Measurements from ENCODE around the gene C6orf132.
A peak's percentile ranks its signal among the peaks of the same experiment; 100 is the strongest.

C6orf132 gene

GRCh38 chr6:42104095-42104803, 38.2 kb downstream of the C6orf132 start:
- peak; percentile 84 for DNase-seq

- DNase-seq = no peak
Observed at GRCh38 chr6:42103753-42104094, 38.7 kb downstream of the C6orf132 start.

GRCh38 chr6:42103216-42103615, 39.2 kb downstream of the C6orf132 start:
- DNase-seq = no peak

DNA sequence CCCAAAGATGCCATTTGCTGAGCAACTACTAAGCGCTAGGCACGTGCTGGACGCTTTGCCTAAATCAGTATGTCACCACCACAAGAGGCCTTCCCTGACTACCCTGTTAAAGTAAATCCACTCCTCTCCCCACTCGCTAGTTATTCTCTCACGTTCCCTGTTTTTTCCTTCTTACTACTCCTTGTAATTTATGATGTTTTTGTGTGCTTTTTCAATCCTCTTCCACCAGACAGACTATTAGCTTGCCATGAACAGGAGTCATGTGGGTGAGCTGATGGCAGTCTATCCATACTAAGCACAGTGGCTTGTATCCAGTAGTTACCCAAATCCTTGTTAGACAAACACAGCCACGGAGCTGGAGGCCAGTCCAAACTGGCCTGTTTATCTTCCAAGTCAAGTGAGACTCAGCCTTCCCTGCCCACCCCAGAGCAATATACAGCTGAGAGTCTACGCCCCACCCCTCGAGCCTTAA, 41.2 kb downstream of the C6orf132 start:
- DNase-seq = no peak

DNA sequence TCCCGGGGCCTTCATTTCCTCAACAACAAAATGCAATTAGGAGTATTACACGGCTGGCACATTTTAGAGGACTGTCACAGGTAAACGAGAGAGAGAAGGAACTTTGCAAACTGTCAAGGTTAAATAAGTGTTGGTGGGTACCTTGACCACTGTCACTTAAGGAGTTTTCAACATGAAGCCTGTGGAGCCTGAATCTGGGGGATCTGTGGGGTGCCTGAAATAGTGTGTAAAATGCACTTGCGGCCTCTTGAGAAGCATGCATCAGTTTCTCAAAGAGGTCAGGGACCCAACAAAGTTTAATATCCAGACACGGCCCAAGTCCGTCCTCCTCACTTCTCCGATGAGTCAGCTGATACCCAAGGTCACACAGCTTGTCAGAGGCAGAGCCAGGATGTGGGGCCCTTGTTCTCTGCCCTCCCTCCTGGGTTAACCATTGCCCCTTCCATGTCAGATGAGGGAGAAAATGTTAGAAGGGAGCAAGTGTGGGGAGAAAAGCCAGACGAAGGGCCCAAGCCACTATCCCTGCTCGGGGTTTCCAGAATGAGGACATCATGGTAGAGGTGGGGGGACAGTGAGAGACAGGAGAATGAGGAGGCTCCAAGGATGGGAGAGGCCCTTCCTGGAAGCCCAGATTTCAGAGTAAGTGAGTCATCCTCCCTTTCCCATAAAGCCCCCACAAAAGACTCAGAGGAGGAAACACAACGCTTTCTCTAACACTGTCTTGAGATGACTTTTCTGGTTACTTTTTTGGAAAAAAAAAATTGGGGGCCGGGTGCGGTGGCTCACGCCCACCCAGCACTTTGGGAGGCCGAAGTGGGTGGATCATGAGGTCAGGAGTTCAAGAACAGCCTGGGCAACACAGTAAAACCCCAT, 42.2 kb downstream of the C6orf132 start:
- no peak for DNase-seq

- DNase-seq = no peak
Observed at GRCh38 chr6:42099340-42100028, 42.9 kb downstream of the C6orf132 start.

DNA sequence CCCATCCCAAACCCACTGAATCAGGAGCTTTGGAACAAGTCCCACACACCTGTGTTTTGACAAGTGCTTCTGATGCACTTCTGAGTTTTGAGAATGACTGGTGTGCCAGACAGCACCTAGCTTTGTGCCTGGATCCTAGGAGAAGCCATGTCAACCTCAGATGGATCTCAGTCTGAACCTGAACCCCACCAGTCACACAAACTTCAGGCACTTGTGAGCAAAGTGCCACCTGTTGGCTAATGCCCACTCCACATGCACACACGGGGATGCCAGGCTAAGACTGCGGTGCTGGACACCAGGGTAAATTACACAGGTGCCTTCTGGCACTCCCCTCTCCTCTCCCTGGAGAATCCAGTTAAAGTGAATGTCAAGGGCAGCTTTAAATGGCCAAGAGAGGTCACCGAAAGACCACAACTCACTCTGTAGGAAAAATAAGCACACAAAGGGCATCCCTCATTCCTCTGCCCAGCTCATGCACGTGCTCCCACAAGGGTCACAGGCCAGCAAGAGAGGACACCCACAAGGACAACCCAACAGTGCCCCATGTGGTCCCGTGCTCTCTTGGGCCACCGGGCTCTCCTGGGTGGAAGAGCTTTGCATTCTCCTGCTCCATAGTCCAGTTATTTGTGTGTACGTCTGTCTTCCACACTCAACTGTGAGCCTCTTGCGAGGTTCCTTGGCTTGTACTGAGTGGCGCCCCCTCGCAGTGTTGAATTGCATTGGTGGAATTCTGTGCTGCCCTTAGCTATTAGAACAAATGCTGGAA, 46.5 kb downstream of the C6orf132 start:
- DNase-seq = no peak

DNA sequence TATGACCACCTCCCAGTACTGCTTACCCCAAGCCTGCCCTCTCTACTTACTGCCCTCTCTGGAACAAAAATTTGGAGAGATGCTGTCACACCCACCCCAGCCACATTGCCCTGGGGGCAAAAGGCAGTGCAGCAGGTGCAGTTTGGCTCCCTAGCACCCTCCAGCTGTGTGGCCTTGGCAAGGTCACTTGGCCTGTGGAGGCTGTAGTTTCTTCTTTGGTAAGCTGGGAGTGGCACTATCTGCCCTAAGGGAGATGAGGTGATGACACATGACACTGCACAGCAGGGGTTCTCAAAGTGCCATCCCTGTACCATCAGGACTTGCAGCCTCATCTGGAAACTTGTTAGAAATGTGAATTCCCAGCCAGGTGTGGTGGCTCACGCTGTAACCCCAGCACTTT, 47.3 kb downstream of the C6orf132 start:
- DNase-seq = no peak

DNA sequence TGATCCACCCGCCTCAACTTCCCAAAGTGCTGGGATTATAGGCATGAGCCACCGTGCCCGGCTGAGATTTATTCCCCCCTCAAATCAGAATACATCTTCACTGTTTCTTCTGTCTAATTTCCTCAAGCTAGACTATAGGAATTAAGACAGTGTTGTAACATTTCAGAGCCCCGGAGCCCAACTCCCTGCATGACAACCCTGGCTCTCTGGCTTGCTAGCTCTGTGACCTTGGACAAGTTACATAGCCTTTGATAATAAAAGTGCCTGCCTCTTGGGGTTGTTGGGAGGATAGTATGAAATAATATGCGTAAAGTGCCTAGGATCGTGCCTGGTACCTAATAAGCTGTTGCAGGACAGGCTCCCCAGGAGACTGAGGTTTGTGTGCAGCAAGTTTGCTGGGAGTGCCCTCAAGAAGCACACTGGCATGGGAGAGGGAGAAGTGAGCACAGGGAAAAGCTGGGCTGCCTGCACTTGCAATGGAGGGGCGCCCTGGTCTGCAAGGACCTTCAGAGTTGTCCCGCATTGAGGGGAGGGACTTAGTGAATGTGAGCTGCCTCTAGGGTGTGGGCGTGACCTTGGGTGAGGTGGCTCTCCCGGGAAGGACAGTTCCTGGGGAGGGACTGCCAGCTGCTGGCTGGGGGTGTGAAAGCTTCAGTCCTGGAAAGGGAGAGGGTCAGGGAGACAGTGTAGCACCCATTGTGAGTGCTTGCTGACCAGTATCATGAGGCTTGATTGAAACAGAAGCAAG, 48.7 kb downstream of the C6orf132 start:
- no peak for DNase-seq

DNA sequence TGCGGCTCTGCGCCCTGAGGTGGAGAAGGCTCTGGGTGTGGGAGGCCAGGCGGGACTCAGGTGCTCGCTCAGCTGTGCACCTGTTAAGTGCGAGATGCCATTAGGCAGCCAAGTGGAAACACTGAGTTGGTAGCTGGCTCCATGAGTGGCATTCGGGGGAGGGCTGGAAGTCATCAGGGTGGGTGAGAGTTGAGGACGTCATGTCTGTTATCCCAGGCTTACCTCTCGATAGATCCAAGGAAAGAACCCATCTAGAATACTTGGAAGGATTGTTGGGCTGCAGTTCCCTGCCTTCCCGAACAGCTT, 50.7 kb downstream of the C6orf132 start:
- DNase-seq = no peak

- no peak for DNase-seq
Observed at GRCh38 chr6:42090819-42091717, 51.4 kb downstream of the C6orf132 start.

DNA sequence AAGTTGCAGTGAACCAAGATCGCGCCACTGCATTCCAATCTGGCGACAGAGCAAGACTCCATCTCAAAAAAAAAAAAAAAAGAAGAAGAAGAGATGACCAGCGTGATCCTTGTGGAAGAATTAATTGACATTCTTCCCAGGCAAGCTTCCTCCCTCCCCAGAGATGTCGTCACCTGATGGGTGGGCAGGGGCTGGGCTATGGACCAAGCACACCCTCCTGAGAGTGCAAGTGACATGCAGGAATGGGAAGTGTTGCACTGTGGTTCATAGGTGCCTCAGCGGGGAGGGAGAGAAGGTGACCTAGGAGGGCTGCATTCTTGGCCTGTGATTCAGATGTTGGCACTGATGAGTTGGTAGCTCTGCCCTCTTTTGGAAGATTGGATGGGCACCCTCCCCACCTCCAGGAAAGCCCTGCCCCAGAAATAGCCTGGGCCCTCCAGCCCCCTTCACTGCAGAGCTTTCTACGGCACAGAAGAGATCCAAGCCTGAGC, 54.3 kb downstream of the C6orf132 start:
- no peak for DNase-seq

- DNase-seq = no peak
Observed at GRCh38 chr6:42086046-42087035, 56.1 kb downstream of the C6orf132 start.

DNA sequence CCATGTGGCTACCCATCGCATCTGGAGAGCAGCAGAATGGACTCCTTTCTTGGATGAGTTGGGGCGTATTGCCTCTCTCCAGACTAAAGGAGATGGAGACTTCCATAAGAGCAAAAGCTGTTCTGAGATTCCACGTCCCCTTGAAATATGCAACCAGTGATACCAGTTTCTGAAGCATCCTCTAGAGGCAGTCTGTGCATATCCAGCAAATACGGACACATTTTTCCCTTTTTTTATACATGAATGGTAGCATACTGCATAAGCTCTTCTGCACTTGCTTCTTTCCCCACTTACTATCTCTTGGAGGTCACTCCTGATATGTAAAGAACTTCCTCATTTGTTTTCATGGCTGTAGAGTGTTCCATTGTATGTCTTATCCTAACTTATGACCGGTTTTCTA, 57.5 kb downstream of the C6orf132 start:
- DNase-seq = no peak

GRCh38 chr6:42083530-42083929, 58.9 kb downstream of the C6orf132 start:
- no peak for DNase-seq

- no peak for DNase-seq
Observed at GRCh38 chr6:42079941-42080464, 62.4 kb downstream of the C6orf132 start.

GRCh38 chr6:42078386-42078785, 64.0 kb downstream of the C6orf132 start:
- DNase-seq = no peak

DNA sequence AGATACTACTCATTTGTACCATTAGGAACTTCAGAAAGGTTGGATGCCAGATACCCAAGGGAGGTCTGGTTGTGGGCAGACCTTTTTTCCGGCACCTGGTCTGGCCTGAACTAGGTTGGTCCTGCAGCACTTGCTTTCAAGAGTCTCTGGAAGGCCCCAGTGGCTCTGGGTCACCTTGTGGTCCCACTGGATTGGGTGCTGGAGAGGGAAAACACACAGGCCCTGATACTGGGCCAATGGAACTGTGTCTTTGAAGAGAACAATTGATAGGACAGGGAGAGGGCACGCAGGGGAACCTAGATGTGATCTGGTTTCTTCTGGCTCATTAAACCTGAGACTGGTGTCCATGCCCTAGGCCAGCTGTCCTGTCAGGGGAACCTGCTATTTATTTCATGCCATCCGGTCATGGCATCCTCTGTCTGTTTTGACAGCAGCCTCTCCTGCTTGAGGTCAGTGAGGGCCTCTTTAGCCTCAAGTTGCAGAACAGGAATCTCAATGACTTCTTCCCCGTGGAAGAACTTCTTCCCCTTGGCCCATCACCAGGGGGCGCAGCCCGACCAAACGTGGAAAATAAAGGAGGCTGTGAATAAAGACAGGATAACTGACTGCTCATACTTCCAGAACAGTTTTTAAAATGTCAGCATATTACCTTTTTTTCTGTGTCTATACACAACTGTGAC, 67.1 kb downstream of the C6orf132 start:
- peak; percentile 67 for DNase-seq

DNA sequence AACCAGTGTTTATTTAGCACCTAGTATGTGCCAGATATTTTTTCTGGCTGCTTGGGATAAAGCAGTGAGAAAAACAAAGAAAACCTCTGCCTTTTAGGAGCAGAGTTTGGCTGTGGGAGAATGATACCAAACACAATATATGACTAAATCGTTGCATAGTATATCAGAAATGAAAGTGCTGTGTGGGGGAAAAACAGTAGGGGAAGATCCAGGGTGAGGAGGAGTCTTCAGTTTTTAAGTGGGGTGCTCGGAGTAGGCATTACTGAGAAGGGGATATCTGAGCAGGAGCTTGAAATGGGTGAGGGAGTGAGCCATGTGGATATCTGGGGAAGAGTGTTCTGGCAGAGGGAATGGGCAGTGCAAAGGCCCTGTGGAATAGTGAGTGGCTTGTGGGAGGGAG, 69.1 kb downstream of the C6orf132 start:
- DNase-seq = no peak

Measured in CD4-positive, alpha-beta T cell treated with Interleukin-17A for 4 hours (primary cell).